HG03159 (cell line): ENCODE results near the gene KRT32.

ENCODE experiments used
- ATAC-seq: cut with Tn5 transposase; IDR thresholded peaks from one replicate; pipeline ENCODE4 v1.9.1; 2021; ENCODE audit warnings: mild to moderate bottlenecking, moderate library complexity; ENCODE audit not compliant: unreplicated experiment

KRT32 gene

GRCh38 chr17:41466988-41467387, at the start of gene KRT32:
Gene KRT32, minus strand, starts transcription at chr17:41467386. Its CDS starts 61 bp downstream, at chr17:41467325.
- no peak for ATAC-seq

DNA sequence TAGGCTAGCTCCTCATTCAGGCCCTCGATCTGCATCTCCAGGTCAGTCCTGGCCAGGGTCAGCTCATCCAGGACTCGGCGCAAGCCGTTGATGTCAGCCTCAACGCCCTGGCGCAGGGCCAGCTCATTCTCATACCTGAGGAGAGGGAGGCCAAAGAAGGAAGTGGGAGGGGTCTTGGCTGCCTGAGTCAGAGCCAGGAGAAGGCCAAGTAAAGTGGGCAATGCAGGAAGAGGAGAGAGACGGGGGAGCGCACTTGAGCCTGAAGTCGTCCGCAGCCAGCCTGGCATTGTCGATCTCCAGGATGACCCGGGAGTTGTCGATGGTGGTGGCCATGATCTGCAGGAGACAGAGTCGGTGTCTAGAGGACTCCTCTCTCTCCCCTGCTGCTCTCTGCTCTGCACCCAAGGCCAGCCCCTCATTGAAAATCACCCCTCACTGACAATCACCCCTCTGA, 49.7 kb upstream of the KRT32 start:
- no peak for ATAC-seq

- ATAC-seq: no peak
Measured at GRCh38 chr17:41516147-41516829, 49.1 kb upstream of the KRT32 start.

DNA sequence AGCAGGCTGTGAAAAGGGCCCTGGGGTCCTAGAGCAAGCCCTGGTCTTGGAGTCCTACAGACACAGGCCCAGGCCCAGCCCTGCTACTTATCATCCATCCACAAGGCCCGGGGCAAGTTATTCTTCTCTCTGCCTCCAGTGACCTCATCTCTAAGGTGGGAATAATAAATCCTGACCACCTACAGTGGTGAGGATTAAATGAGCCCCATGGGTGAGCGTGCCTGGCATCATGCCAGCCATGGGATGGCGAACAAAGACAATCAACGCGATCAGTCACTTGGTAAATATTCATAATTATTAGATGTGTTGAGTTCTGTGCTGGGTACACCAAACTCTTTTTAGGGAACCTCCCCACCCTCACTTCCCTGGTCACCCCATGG, 46.0 kb upstream of the KRT32 start:
- no peak for ATAC-seq

DNA sequence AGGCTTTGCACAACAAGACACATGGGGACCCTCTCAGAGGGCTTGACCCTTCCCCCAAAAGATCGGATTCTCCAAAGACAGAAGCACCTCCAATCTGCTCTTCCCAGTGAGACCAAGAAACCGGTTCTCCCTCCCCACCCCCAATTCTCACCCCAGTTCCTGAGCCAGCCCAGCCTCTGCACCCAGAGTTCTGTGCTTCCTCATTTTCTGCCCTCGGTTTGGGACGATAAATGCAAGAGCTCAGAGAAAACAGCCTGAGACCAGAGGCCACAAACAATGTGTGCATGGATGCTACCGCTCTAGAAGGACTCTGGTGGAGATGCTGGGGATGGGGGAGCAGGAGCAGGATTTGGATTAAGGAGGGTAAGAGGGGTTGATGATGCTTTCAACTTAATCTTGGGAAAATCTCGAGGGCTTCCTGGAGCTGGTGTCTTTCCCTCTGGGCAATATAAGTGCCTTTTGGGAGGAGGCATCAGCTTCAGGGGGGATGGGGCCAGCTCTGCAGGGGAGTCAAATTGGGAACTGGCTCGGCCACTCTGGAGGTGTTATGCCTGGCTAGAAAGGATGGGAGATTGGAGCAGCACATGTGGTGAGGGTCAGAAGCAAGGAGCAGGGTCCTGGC, 45.5 kb upstream of the KRT32 start:
- ATAC-seq: no peak

DNA sequence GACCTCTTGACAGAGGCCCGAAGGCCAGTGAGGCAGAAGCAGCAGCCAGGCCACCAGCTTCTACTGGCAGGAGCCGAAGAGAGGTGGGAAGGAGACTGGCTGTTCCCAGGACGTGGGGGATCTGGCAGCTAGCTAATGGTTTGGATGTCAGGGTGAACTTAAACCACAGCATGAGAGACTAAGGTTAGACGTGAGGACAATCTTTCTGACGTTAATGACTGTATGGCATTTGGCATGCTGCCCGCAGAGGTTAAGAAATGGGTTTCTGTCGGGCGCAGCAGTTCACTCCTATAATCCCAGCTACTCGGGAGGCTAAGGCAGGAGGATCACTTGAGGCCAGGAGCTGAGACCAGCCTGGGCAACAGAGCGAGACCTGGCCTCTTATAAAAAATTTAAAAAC, 44.5 kb upstream of the KRT32 start:
- no peak for ATAC-seq

- no peak for ATAC-seq
Measured at GRCh38 chr17:41511116-41511515, 43.9 kb upstream of the KRT32 start.

- ATAC-seq: no peak
Measured at GRCh38 chr17:41510251-41511065, 43.3 kb upstream of the KRT32 start.

DNA sequence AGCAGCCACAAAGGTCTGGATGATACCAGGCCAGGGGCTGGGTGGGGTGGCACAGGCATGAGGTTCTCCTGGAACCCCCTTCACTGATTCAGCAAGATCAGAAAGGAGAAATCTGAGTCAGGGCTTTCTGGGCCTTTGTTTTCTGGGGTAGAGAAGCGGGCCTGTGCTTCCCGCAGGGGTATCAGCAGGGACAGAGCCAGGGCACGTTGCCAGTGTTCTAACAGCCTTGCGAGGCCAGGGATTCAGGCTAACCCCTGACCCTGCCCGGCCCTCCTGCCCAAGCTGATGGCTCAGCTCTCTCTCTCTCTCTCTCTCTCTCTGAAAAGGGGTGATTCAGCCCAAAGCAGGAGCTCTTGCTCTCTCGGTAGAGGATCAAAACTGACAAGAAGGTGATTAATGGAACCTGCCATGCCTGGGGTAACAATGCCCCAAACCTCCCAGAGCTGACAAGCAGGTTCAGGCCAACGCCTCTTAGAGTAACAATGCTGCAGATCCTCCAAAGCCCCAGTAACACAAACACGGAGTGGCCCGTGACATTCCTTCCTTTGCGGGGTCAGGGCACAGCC, 40.2 kb upstream of the KRT32 start:
- ATAC-seq: no peak

- no peak for ATAC-seq
Measured at GRCh38 chr17:41505809-41506767, 38.9 kb upstream of the KRT32 start.

- no peak for ATAC-seq
Measured at GRCh38 chr17:41505007-41505808, 38.0 kb upstream of the KRT32 start, which contains the start of gene KRT13. Gene KRT13, minus strand, starts transcription at chr17:41505612. Its CDS starts 62 bp downstream, at chr17:41505550.

GRCh38 chr17:41504246-41504977, 37.2 kb upstream of the KRT32 start:
- ATAC-seq: no peak

DNA sequence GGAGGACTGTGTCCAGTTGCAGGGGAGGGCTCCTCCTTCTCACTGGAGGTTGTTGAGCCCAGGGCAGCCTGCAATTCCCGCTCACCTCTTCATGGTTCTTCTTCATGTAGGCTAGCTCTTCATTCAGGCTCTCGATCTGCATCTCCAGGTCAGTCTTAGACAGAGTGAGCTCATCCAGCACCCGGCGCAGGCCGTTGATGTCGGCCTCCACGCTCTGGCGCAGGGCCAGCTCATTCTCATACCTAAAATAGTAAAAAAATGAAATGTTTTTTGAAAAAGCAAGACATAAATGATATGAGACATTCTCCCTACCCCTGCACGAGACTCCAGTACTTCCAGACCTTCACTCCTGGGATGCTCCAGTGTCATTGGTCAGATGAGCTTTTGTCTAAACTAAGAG, 36.0 kb upstream of the KRT32 start:
- no peak for ATAC-seq

GRCh38 chr17:41500131-41500911, 33.1 kb upstream of the KRT32 start:
- ATAC-seq: no peak

DNA sequence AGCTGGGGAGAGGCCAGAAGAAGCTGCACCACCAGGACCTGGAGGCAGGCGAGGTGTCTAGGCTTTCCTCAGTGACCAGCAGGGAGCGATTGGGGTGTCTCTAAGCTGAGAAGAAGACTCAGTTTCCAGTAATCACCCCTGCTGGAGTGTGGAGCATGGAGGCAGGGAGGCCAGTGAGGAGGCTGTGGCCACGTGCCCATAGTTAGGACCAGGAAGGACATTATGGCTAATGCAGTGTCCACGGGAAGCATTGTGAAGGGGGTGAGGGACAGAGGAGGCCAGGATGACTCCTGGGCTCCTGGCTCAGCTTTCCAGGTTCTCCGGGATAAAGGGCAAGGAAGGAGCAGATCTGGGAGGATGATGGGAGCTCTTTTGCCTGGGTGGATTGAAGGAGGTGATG, 32.5 kb upstream of the KRT32 start:
- no peak for ATAC-seq

DNA sequence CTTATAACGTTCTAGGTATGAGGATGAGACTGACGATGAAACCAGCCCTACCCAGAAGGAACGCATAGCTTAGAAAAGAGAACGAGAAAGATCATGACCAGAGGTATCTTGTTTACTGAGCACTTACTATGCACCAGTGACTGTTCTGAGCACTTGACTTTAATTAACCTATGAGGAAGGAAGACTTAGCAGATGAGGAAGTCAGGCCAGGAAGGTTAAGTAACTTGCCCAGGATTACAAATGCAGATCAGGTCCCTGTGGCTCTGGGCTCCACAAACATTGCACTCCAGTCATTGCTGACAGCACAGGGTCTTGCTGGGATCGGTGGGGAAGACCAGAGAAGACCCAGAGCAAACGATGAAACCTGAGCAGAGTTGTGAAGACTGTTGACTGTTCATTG, 31.1 kb upstream of the KRT32 start:
- no peak for ATAC-seq

- ATAC-seq: peak; percentile 73
Measured at GRCh38 chr17:41496803-41497484, 29.8 kb upstream of the KRT32 start.
